Progenitor cell of endocrine pancreas (in vitro differentiated cells): ENCODE data around the gene SETBP1. TPM values are rescaled to one million over a fixed set of nuclear protein-coding genes. Genes with fewer than 3 reads are reported as not detected.

Experiments
- DNase-seq: peaks from one replicate; pipeline ENCODE4 v3.0.0; 2021; ENCODE audit warnings: low spot score; ENCODE audit not compliant: unreplicated experiment
- H3K27ac Mint-ChIP-seq: 2 replicates; pipeline ENCODE4 v1.8.0; 2021; ENCODE audit warnings: mild to moderate bottlenecking, moderate library complexity, mixed read lengths
- H3K27me3 Mint-ChIP-seq: 2 replicates; pipeline ENCODE4 v1.8.0; 2021; ENCODE audit warnings: mixed read lengths
- H3K36me3 Mint-ChIP-seq: 2 replicates; pipeline ENCODE4 v1.8.0; 2022; ENCODE audit warnings: mixed read lengths; ENCODE audit not compliant: insufficient read depth
- H3K4me1 Mint-ChIP-seq: 2 replicates; pipeline ENCODE4 v1.8.0; 2021; ENCODE audit warnings: low read depth, mixed read lengths
- H3K4me3 Mint-ChIP-seq: 2 replicates; pipeline ENCODE4 v1.8.0; 2021; ENCODE audit warnings: low read depth, mild to moderate bottlenecking, moderate library complexity, mixed read lengths
- H3K9me3 Mint-ChIP-seq: 2 replicates; pipeline ENCODE4 v1.8.0; 2021; ENCODE audit warnings: low read depth, mixed read lengths
- total RNA-seq: library from RNA; stranded (reverse); gene quantifications from 2 replicates; pipeline ENCODE4 v1.2.1, GENCODE V29; 2021
- TF ChIP-seq, protein P1 (sequence below): fragments of 200-600 bp; sonication (generic); IDR thresholded peaks from one replicate; pipeline ENCODE4 v1.5.0; 2021; ENCODE audit warnings: antibody characterized with exemption, mild to moderate bottlenecking; ENCODE audit not compliant: unreplicated experiment

The SETBP1 gene
- total RNA-seq, 1 donor from 2014 or later = 30.8 TPM

DNA sequence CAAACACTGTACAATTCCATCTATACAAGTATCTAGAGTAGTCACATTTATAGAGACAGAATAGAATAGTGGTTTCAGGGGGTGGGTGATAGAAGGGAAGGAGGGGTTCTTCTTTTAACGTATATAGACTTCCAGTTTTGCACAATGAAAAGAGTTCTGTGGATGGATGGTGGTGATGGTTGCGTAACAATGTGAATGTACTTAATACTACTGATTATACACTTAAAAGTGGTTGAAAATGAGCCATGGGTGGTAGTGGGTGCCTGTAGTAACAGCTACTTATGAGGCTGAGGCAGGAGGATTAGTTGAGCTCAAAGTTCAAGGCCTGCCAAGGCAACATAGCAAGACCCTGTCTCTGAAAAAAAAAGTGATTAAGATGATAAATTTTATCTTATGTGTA, 85.8 kb downstream of the SETBP1 start:
- no peak overlapping the region for H3K27ac Mint-ChIP-seq
- peaks cover 46% of the 10 kb centered on the region for H3K4me1 Mint-ChIP-seq
- no peaks in the 10 kb centered on the region for H3K9me3 Mint-ChIP-seq
- no peak overlapping the region for H3K4me3 Mint-ChIP-seq
- TF ChIP-seq, protein P1, sequence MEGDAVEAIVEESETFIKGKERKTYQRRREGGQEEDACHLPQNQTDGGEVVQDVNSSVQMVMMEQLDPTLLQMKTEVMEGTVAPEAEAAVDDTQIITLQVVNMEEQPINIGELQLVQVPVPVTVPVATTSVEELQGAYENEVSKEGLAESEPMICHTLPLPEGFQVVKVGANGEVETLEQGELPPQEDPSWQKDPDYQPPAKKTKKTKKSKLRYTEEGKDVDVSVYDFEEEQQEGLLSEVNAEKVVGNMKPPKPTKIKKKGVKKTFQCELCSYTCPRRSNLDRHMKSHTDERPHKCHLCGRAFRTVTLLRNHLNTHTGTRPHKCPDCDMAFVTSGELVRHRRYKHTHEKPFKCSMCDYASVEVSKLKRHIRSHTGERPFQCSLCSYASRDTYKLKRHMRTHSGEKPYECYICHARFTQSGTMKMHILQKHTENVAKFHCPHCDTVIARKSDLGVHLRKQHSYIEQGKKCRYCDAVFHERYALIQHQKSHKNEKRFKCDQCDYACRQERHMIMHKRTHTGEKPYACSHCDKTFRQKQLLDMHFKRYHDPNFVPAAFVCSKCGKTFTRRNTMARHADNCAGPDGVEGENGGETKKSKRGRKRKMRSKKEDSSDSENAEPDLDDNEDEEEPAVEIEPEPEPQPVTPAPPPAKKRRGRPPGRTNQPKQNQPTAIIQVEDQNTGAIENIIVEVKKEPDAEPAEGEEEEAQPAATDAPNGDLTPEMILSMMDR = no peak
- no peaks in the 10 kb centered on the region for H3K27me3 Mint-ChIP-seq
- H3K36me3 Mint-ChIP-seq = peaks cover 1% of the 10 kb centered on the region
- DNase-seq = no peak

DNA sequence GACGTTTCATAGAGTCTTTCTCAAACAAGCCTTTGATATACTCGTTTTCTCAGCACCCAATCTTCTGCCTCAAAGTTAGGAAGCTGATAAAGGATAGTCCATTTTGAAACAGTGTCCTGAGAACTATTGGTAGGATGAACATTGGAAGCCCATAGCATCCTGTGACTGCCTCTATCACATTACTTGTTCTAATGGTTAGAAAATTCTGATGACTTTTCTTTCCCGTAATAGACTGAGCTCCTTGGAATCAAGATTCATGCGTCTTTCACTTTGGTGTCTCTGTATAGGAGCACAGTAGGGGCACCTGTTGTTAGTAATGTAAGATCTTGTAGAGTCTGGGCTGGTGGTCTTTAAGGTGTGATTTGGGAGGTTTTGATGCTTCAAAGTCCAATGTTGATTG, 87.1 kb downstream of the SETBP1 start:
- H3K27ac Mint-ChIP-seq = no peak overlapping the region
- H3K4me1 Mint-ChIP-seq = peaks cover 48% of the 10 kb centered on the region
- TF ChIP-seq, protein P1 = no peak
- H3K9me3 Mint-ChIP-seq = no peaks in the 10 kb centered on the region
- H3K36me3 Mint-ChIP-seq = peaks cover 1% of the 10 kb centered on the region
- no peak for DNase-seq
- H3K27me3 Mint-ChIP-seq = no peaks in the 10 kb centered on the region
- no peak overlapping the region for H3K4me3 Mint-ChIP-seq

DNA sequence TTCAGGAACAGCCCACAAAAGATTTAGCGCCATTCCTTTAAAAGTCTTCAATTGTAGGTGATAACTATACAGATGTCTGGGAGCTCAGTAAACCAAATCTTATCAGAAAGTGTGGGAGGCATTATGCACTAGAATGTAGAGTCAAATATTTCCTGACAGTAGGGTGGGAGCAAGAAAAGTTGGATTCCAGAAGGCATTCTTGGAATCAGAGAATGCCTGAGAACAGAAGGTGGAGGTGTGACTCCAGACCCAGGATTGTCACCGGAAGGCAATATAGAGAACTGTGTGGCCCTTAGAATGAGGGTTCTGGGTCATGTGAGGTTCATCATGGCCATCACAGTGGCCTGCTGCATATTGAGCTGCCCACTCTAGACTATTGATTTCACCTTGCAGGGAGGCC, 90.0 kb downstream of the SETBP1 start:
- Mint-ChIP-seq H3K27ac (no peak overlapping the region), H3K27me3 (no peaks in the 10 kb centered on the region), H3K4me1 (peaks cover 32% of the 10 kb centered on the region), H3K4me3 (no peak overlapping the region), H3K36me3 (peaks cover 1% of the 10 kb centered on the region), H3K9me3 (no peaks in the 10 kb centered on the region)
- DNase-seq = no peak
- TF ChIP-seq, protein P1 = no peak

DNA sequence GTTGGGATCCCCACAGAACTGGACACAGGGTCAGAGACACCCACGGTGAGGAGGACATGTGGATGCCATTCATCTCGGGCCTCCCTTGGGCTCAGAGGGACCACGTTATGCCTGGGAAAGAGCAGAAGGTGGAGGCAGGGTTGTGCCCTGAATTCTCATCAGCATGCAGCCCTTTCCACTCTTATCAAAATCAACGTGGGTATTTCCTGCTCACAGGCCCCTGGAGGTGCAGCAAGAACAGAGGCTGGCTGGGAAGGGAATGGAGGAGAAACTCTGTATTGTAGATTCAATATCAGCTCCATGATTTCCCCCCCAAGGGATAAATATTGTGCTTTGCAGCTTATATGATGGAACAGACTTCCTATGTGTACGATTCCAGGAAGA, 90.9 kb downstream of the SETBP1 start:
- Mint-ChIP-seq H3K9me3 (no peaks in the 10 kb centered on the region), H3K36me3 (peaks cover 1% of the 10 kb centered on the region), H3K4me3 (no peak overlapping the region), H3K27me3 (no peaks in the 10 kb centered on the region), H3K4me1 (peaks cover 37% of the 10 kb centered on the region), H3K27ac (peak overlapping the region; percentile 54)
- no peak for DNase-seq
- TF ChIP-seq, protein P1 = no peak

DNA sequence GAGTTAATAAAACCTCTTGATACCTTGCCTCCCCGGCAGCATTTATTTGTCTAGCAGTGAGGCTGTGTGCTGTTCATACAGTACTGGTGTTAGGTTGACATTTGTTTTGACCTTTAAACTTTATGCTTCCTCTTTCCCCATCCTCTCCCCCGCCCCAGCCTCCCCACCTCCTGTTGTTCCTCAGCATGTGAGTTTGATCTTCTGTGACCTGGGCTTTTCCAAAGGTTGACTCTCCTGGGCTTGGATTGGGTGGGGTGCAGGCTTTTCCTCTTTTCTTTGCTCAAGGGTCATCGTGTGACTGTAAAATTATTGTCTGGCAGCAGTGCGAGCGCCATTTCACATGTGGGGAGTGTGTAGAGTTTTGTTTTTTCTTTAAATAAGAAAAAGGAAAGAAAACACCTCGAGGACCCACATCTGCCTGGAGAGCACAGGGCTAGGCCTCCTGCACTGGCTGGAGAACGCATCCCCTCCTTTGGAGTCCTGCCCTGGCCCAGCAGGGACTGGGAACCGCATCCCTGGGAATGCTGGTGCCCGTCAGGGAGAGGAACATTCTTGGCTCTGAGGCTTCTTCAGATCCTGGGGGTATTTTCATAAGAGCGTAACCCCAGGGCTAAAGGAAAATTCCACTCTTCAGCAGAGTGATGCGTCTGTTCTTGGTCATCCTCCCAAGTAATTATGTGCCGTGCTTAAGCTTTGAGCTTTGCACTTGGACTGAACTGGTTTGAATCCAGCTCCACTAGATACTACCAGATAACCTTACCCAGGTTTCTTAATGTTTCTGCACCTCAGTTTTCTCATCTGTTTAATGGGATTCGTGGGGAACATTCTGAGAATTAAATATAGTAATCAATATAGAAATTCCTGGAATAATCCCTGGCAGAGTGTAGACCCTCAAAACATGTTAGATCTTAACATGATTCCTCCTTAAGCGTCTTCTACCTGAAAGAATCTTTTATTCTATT, 91.5 kb downstream of the SETBP1 start:
- peak overlapping the region; percentile 72 for H3K27ac Mint-ChIP-seq
- peaks cover 1% of the 10 kb centered on the region for H3K36me3 Mint-ChIP-seq
- TF ChIP-seq, protein P1 = no peak
- DNase-seq = no peak
- H3K4me1 Mint-ChIP-seq = peaks cover 37% of the 10 kb centered on the region
- H3K4me3 Mint-ChIP-seq = no peak overlapping the region
- H3K9me3 Mint-ChIP-seq = no peaks in the 10 kb centered on the region
- H3K27me3 Mint-ChIP-seq = no peaks in the 10 kb centered on the region
